ENCODE data around the gene DMC1.

The DMC1 gene

GRCh38 chr22:38565441-38565840 is 4.5 kb downstream of the DMC1 start:
- DNase-seq (ENCODE audit: insufficient read length, low spot score), result no peak
- no peak for FAIRE-seq
- TF ChIP-seq CTCF (IDR thresholded peaks at IDR 0.05; ENCODE audit: insufficient read depth, missing control alignments), result no peak

GRCh38 chr22:38564669-38565068 is 5.3 kb downstream of the DMC1 start:
- no peak for FAIRE-seq

GRCh38 chr22:38554281-38554680 is 15.7 kb downstream of the DMC1 start:
- DNase-seq (ENCODE audit: insufficient read length, low spot score) (no peak), FAIRE-seq (no peak)
- TF ChIP-seq CTCF (IDR thresholded peaks at IDR 0.05; ENCODE audit: insufficient read depth, missing control alignments), result no peak

More at GRCh38 chr22:38564669-38565068, 5.3 kb downstream of the DMC1 start:
- TF ChIP-seq CTCF (IDR thresholded peaks at IDR 0.05; ENCODE audit: insufficient read depth, missing control alignments), result no peak
- no peak for DNase-seq (ENCODE audit: insufficient read length, low spot score)

GRCh38 chr22:38549101-38549894 is 20.7 kb downstream of the DMC1 start:
- TF ChIP-seq CTCF (IDR thresholded peaks at IDR 0.05; ENCODE audit: insufficient read depth, missing control alignments), result no peak
- DNase-seq (ENCODE audit: insufficient read length, low spot score) (no peak), FAIRE-seq (no peak)

GRCh38 chr22:38540701-38541100 is 29.3 kb downstream of the DMC1 start:
- no peak for FAIRE-seq
- no peak for DNase-seq (ENCODE audit: insufficient read length, low spot score)
- TF ChIP-seq CTCF (IDR thresholded peaks at IDR 0.05; ENCODE audit: insufficient read depth, missing control alignments), result no peak

- TF ChIP-seq CTCF (IDR thresholded peaks at IDR 0.05; ENCODE audit: insufficient read depth, missing control alignments), result no peak
- DNase-seq (ENCODE audit: insufficient read length, low spot score), result no peak
- FAIRE-seq, result no peak
Observed at GRCh38 chr22:38531251-38531938, 38.6 kb downstream of the DMC1 start.

- FAIRE-seq, result no peak
- no peak for TF ChIP-seq CTCF (IDR thresholded peaks at IDR 0.05; ENCODE audit: insufficient read depth, missing control alignments)
- DNase-seq (ENCODE audit: insufficient read length, low spot score), result no peak
Observed at GRCh38 chr22:38524429-38524828, 45.6 kb downstream of the DMC1 start.
